Measurements from ENCODE around the gene KRTAP4-6. TPM values are rescaled to one million over a fixed set of nuclear protein-coding genes. Genes with fewer than 3 reads are reported as not detected.
"Not testable (repeated sequence)": the region's sequence is repeated elsewhere in the genome, so short reads cannot be mapped to it uniquely, and the experiment has no call there.

KRTAP4-6 gene
- total RNA-seq, 6 donors from 2014 or later: not detected

DNA sequence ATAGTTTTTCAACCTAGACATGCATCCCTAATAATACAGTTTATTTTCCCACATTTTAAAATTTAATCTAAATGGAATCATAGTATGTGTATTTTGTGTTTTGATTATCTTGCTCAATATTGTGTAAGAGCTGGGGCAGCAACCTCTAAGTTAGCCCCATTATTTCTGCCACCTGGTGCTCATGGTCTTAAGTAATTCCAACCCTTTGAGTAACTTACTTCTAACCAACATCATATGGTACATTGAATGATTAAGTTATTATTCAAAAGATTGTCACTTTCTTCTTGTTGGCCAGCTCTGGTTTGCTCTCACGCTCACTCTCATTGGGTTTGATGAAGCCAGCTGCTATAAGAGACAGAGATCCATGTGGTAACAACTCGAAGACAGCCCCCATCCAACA, 31.5 kb upstream of the KRTAP4-6 start:
- TF ChIP-seq EP300 (IDR thresholded peaks at IDR 0.05): no peak
- TF ChIP-seq, protein P1, sequence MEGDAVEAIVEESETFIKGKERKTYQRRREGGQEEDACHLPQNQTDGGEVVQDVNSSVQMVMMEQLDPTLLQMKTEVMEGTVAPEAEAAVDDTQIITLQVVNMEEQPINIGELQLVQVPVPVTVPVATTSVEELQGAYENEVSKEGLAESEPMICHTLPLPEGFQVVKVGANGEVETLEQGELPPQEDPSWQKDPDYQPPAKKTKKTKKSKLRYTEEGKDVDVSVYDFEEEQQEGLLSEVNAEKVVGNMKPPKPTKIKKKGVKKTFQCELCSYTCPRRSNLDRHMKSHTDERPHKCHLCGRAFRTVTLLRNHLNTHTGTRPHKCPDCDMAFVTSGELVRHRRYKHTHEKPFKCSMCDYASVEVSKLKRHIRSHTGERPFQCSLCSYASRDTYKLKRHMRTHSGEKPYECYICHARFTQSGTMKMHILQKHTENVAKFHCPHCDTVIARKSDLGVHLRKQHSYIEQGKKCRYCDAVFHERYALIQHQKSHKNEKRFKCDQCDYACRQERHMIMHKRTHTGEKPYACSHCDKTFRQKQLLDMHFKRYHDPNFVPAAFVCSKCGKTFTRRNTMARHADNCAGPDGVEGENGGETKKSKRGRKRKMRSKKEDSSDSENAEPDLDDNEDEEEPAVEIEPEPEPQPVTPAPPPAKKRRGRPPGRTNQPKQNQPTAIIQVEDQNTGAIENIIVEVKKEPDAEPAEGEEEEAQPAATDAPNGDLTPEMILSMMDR (IDR thresholded peaks at IDR 0.05): no peak
- no peak for TF ChIP-seq POLR2A (IDR thresholded peaks at IDR 0.05)
- no peak for TF ChIP-seq POLR2AphosphoS5 (IDR thresholded peaks at IDR 0.05)
- Histone ChIP-seq H3K9me3 (no peaks in the 10 kb centered on the region), H3K27ac (no peak overlapping the region), H3K27me3 (no peaks in the 10 kb centered on the region), H3K36me3 (no peaks in the 10 kb centered on the region), H3K4me3 (no peak overlapping the region), H3K4me1 (no peaks in the 10 kb centered on the region)
- DNase-seq (no peak), ATAC-seq (ENCODE audit: low FRiP score in 2 of 2) (no peak)
- 68 to 83% methylated on average over 2 of the region's 2 CpGs for WGBS, 2 donors

DNA sequence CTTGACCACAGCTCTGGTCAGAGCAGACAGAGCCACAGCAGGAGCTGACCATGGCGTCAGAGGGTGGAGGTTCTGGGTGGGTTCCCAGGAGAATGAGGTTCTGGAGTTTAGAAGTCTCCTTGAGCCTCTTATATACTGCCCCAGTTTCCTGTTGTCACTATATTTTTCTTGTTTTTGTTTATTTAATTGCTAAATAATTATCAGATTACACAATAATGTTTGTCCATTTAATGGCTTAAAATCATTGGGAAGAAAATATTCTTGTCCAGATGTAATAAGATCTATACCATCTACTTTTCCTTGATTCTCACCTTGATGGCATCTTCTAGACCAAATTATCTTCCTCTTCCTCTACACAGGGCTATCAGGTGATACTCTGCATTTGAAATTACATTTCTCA, 27.8 kb upstream of the KRTAP4-6 start, which contains the start of gene KRTAP4-3:
Gene KRTAP4-3, minus strand, starts transcription at position 101 of the 400 bp plus-strand sequence. Its CDS starts 49 bp downstream, at position 52.
- H3K27ac ChIP-seq: no peak within 1 kb of the TSS
- DNase-seq (no peak), ATAC-seq (ENCODE audit: low FRiP score in 2 of 2) (no peak)
- H3K9me3 ChIP-seq: no peaks in the 10 kb centered on the region
- H3K4me3 ChIP-seq: no peak within 1 kb of the TSS
- H3K4me1 ChIP-seq: no peaks in the 10 kb centered on the region
- WGBS, 2 donors: 68 to 80% methylated on average over 1 of the region's 1 CpG
- H3K36me3 ChIP-seq: no peaks in the 10 kb centered on the region
- H3K27me3 ChIP-seq: no peaks in the 10 kb centered on the region
- TF ChIP-seq POLR2A (IDR thresholded peaks at IDR 0.05) (no peak), EP300 (IDR thresholded peaks at IDR 0.05) (no peak), POLR2AphosphoS5 (IDR thresholded peaks at IDR 0.05) (no peak)
- TF ChIP-seq, protein P1 (IDR thresholded peaks at IDR 0.05): no peak

DNA sequence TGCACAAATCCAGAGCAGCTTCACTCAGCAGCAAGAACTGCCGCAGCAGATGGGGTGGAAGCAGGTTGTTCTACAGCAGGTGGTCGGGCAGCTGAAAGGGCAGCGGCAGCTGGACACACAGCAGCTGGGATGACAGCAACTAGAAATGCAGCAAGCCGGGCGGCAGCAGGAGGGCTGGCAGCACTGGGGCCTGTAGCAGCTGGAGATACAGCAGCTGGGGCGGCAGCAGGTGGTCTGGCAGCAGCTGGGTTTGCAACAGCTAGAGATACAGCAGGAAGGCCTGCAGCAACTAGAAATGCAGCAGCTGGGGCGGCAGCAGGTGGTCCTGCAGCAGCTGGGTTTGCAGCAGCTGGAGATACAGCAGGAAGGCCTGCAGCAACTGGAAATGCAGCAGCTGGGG, 27.2 kb upstream of the KRTAP4-6 start:
- peak in 1 of 2 donors; percentile 50 for DNase-seq
- H3K27me3 ChIP-seq: no peaks in the 10 kb centered on the region
- TF ChIP-seq EP300 (IDR thresholded peaks at IDR 0.05): no peak
- no peak for TF ChIP-seq POLR2A (IDR thresholded peaks at IDR 0.05)
- TF ChIP-seq, protein P1 (IDR thresholded peaks at IDR 0.05): no peak
- TF ChIP-seq POLR2AphosphoS5 (IDR thresholded peaks at IDR 0.05): no peak
- H3K4me1 ChIP-seq: no peaks in the 10 kb centered on the region
- no peak overlapping the region for H3K27ac ChIP-seq
- H3K36me3 ChIP-seq: no peaks in the 10 kb centered on the region
- 81 to 89% methylated on average over 5 to 7 of the region's 7 CpGs for WGBS, 2 donors
- no peak for ATAC-seq (ENCODE audit: low FRiP score in 2 of 2)
- no peaks in the 10 kb centered on the region for H3K9me3 ChIP-seq
- no peak overlapping the region for H3K4me3 ChIP-seq

DNA sequence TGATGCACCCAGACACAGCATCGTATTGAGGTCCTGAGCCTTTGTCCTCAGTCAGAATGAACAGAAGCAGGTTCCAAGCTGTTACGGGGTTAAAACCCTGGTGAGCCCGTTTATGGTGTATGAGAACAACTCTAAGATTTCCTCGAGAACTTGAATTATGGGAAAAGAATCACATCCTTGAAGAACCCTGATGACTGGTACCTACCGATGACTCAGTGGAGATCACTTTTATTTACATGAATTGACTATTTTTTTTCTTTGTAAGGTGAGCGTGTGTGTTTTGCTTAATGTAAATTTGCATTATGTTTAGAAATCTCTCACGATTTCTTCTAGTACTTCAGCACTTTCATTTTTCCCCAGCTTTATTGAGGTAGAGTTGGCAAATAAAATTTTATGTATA, 23.5 kb upstream of the KRTAP4-6 start:
- 62 to 73% methylated on average over 7 of the region's 7 CpGs for WGBS, 2 donors
- TF ChIP-seq, protein P1 (IDR thresholded peaks at IDR 0.05): no peak
- TF ChIP-seq POLR2A (IDR thresholded peaks at IDR 0.05) (no peak), EP300 (IDR thresholded peaks at IDR 0.05) (no peak), POLR2AphosphoS5 (IDR thresholded peaks at IDR 0.05) (no peak)
- ATAC-seq (ENCODE audit: low FRiP score in 2 of 2): no peak
- H3K36me3 ChIP-seq: no peaks in the 10 kb centered on the region
- H3K9me3 ChIP-seq: no peaks in the 10 kb centered on the region
- no peak overlapping the region for H3K4me3 ChIP-seq
- no peak for DNase-seq
- no peaks in the 10 kb centered on the region for H3K27me3 ChIP-seq
- no peak overlapping the region for H3K27ac ChIP-seq
- no peaks in the 10 kb centered on the region for H3K4me1 ChIP-seq

DNA sequence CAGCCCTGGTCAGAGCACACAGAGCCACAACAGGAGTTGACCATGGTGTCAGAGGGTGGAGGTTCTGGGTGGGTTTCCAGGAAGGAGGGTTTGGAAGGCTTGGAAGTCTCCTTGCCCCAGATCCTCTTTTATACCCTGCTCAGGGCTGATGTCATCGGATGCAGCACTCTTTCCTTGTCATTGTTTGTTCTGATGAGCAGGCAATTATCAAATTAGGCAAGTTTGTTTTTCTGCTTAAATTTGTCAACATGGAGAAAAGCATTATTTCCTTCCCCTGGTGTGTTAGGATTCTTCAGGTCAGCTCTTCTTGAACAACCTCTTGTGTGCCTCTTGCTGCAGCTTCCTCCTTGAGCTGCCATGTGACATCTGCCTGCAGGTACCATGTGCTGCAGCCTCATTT, 20.3 kb upstream of the KRTAP4-6 start, which contains the start of gene KRTAP4-4:
Gene KRTAP4-4, minus strand, starts transcription at position 101 of the 400 bp plus-strand sequence. Its CDS starts 57 bp downstream, at position 44.
- DNase-seq (no peak), ATAC-seq (ENCODE audit: low FRiP score in 2 of 2) (no peak)
- H3K9me3 ChIP-seq: no peaks in the 10 kb centered on the region
- 85 to 89% methylated on average over 1 of the region's 1 CpG for WGBS, 2 donors
- no peak within 1 kb of the TSS for H3K27ac ChIP-seq
- no peak for TF ChIP-seq POLR2A (IDR thresholded peaks at IDR 0.05)
- TF ChIP-seq, protein P1 (IDR thresholded peaks at IDR 0.05): no peak
- no peak for TF ChIP-seq POLR2AphosphoS5 (IDR thresholded peaks at IDR 0.05)
- no peak for TF ChIP-seq EP300 (IDR thresholded peaks at IDR 0.05)
- no peaks in the 10 kb centered on the region for H3K27me3 ChIP-seq
- H3K4me3 ChIP-seq: no peak within 1 kb of the TSS
- H3K4me1 ChIP-seq: no peaks in the 10 kb centered on the region
- no peaks in the 10 kb centered on the region for H3K36me3 ChIP-seq

DNA sequence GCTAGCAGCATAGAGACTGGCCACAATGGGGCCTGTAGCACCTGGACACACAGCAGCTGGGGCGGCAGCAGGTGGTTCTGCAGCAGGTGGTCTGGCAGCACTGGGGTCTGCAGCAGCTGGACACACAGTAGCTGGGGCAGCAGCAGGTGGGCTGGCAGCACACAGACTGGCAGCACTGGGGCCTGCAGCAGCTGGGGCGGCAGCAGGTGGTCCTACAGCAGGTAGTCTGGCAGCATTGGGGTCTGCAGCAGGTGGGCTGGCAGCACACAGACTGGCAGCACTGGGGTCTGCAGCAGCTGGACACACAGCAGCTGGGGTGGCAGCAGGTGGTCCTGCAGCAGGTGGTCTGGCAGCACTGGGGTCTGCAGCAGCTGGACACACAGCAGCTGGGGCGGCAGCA, 19.8 kb upstream of the KRTAP4-6 start:
- not testable (repeated sequence) for ATAC-seq (ENCODE audit: low FRiP score in 2 of 2); H3K27me3 ChIP-seq; H3K27ac ChIP-seq; H3K4me1 ChIP-seq; H3K36me3 ChIP-seq; H3K4me3 ChIP-seq; H3K9me3 ChIP-seq
- 73 to 100% methylated on average over 1 to 2 of the region's 3 CpGs for WGBS, 2 donors
- peak in 1 of 2 donors; percentile 58 for DNase-seq

Measured in upper lobe of left lung (tissue), 6 donors.